ENCODE results near the gene EDEM2. TPM values are rescaled to one million over a fixed set of nuclear protein-coding genes. Genes with fewer than 3 reads are reported as not detected.

Gene EDEM2
- total and polyA plus RNA-seq, 2 of the 13 experiments (the other 11 are each of a cell fraction or from before 2014, with no cell fraction given) = 33.1 to 46.9 TPM

DNA sequence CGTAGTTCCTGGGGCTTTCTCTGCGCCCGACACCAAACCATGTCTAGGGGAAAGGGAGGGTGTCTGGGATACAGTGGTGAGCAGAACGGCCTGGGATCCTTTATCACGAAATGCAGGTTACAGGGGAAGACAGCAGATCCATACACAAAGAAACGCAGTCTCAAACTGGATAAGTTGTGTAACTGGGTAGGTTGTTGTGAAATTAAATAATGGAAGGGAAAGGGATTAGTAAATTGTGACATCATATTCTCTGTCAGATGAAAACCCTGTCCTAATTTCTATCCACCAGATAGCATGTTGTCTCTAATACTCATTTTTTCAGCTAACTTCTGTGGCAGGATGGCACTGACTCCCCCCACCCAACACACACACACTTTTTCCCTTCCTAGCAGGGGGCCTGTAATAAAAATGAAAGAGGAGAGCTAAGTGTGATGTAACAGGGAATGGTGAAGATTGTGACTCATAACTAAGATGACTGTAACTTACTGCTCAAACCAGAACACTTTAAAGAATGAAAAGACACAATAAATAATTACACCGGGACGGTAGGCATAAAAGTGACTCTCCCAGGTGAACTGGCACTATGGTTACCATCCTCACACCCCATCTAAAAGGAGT lies 53.8 kb downstream of the EDEM2 start (continued):
- TF ChIP-seq, protein P1, sequence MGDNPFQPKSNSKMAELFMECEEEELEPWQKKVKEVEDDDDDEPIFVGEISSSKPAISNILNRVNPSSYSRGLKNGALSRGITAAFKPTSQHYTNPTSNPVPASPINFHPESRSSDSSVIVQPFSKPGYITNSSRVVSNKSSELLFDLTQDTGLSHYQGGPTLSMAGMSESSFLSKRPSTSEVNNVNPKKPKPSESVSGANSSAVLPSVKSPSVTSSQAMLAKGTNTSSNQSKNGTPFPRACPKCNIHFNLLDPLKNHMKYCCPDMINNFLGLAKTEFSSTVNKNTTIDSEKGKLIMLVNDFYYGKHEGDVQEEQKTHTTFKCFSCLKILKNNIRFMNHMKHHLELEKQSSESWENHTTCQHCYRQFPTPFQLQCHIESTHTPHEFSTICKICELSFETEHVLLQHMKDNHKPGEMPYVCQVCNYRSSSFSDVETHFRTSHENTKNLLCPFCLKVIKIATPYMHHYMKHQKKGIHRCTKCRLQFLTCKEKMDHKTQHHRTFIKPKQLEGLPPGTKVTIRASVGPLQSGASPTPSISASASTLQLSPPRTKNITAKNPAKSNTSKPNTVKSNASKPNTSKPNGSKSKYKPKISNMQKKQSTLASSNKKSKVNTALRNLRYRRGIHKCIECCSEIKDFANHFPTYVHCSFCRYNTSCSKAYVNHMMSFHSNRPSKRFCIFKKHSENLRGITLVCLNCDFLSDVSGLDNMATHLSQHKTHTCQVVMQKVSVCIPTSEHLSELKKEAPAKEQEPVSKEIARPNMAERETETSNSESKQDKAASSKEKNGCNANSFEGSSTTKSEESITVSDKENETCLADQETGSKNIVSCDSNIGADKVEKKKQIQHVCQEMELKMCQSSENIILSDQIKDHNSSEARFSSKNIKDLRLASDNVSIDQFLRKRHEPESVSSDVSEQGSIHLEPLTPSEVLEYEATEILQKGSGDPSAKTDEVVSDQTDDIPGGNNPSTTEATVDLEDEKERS (CRISPR knock-in tag; IDR thresholded peaks at IDR 0.05) = no peak; the same call in 1 of the 2 replicates
- TF ChIP-seq MTA3 (CRISPR knock-in tag; IDR thresholded peaks at IDR 0.05) (no peak), PHF5A (CRISPR knock-in tag; IDR thresholded peaks at IDR 0.05; ENCODE audit: low read depth, unreplicated experiment) (peak; percentile 10), ZEB1 (IDR thresholded peaks at IDR 0.05; ENCODE audit: insufficient replicate concordance, low read depth) (no peak), HCFC1 (IDR thresholded peaks at IDR 0.05; ENCODE audit: low read depth, low read length) (no peak), NFKBIZ (CRISPR knock-in tag; IDR thresholded peaks at IDR 0.05) (no peak), RXRA (CRISPR knock-in tag; IDR thresholded peaks at IDR 0.05) (no peak), GATA4 (IDR thresholded peaks at IDR 0.05; ENCODE audit: borderline replicate concordance, low read depth) (no peak), ZNF264 (CRISPR knock-in tag; IDR thresholded peaks at IDR 0.05) (no peak), ARNT (IDR thresholded peaks at IDR 0.05) (no peak)
- TF ChIP-seq, protein P2, sequence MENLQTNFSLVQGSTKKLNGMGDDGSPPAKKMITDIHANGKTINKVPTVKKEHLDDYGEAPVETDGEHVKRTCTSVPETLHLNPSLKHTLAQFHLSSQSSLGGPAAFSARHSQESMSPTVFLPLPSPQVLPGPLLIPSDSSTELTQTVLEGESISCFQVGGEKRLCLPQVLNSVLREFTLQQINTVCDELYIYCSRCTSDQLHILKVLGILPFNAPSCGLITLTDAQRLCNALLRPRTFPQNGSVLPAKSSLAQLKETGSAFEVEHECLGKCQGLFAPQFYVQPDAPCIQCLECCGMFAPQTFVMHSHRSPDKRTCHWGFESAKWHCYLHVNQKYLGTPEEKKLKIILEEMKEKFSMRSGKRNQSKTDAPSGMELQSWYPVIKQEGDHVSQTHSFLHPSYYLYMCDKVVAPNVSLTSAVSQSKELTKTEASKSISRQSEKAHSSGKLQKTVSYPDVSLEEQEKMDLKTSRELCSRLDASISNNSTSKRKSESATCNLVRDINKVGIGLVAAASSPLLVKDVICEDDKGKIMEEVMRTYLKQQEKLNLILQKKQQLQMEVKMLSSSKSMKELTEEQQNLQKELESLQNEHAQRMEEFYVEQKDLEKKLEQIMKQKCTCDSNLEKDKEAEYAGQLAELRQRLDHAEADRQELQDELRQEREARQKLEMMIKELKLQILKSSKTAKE (CRISPR knock-in tag; IDR thresholded peaks at IDR 0.05; ENCODE audit: borderline replicate concordance) = peak; percentile 38; the same call in 1 of the 2 replicates
- TF ChIP-seq, protein P3, sequence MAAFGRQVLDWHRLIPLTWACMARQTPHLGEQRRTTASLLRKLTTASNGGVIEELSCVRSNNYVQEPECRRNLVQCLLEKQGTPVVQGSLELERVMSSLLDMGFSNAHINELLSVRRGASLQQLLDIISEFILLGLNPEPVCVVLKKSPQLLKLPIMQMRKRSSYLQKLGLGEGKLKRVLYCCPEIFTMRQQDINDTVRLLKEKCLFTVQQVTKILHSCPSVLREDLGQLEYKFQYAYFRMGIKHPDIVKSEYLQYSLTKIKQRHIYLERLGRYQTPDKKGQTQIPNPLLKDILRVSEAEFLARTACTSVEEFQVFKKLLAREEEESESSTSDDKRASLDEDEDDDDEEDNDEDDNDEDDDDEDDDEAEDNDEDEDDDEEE (CRISPR knock-in tag; IDR thresholded peaks at IDR 0.05) = peak; percentile 5; the same call in 1 of the 2 replicates
- TF ChIP-seq, protein P4, sequence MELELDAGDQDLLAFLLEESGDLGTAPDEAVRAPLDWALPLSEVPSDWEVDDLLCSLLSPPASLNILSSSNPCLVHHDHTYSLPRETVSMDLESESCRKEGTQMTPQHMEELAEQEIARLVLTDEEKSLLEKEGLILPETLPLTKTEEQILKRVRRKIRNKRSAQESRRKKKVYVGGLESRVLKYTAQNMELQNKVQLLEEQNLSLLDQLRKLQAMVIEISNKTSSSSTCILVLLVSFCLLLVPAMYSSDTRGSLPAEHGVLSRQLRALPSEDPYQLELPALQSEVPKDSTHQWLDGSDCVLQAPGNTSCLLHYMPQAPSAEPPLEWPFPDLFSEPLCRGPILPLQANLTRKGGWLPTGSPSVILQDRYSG (CRISPR knock-in tag; IDR thresholded peaks at IDR 0.05) = no peak

Data from HepG2 (cell line).